H1 (cell line): Measurements from ENCODE around the gene DPYD.

Experiments
- EP300 ChIP-seq, 2 experiments: IDR thresholded peaks; 1 replicate in 1 of 2; 2 replicates in 1 of 2; pipeline ENCODE4 v1.6.1; 2011 to 2012; ENCODE audit warnings: low read depth in 2 of 2, low read length in 2 of 2, mild to moderate bottlenecking in 2 of 2, borderline replicate concordance in 1 of 2, inconsistent platforms in 1 of 2, moderate library complexity in 1 of 2
- POLR2A ChIP-seq, 2 experiments: IDR thresholded peaks; 1 replicate in 1 of 2; 2 replicates in 1 of 2; pipeline ENCODE4 v1.6.1; 2011; ENCODE audit warnings: low read depth in 2 of 2, low read length in 2 of 2, mild to moderate bottlenecking in 2 of 2; ENCODE audit errors: control extremely low read depth in 1 of 2
- RAD21 ChIP-seq, 2 experiments: IDR thresholded peaks in 1 of 2; conservative IDR thresholded peaks in 1 of 2; 2 replicates each; pipeline ENCODE4 v1.6.1; 2011; ENCODE audit warnings: low read depth in 2 of 2, low read length in 2 of 2, improper control_type of control experiment in 1 of 2, inconsistent platforms in 1 of 2, mild to moderate bottlenecking in 1 of 2, moderate library complexity in 1 of 2

GRCh38 chr1:97685360-97685759, 235.5 kb downstream of the DPYD start:
- TF ChIP-seq EP300 (IDR thresholded peaks at IDR 0.05; ENCODE audit: borderline replicate concordance in 1 of 2, low read depth in 2 of 2, low read length in 2 of 2) (no peak), POLR2A (IDR thresholded peaks at IDR 0.05; ENCODE audit: control extremely low read depth in 1 of 2, low read depth in 2 of 2, low read length in 2 of 2) (no peak), RAD21 (IDR thresholded peaks at IDR 0.05 in 1 of 2, conservative IDR thresholded peaks at IDR 0.05 in 1 of 2; ENCODE audit: low read depth in 2 of 2, low read length in 2 of 2) (no peak)
